MCF 10A (cell line): Measurements from ENCODE around the gene UBR4. TPM values are rescaled to one million over a fixed set of nuclear protein-coding genes. Genes with fewer than 3 reads are reported as not detected.

Source experiments
- BruUV-seq: library from RNA; stranded (reverse); fragments of 400-500 nt; replicated peaks from 2 replicates; lab custom pipeline; 2021; lab: Mats Ljungman, UMichigan
- CTCF ChIA-PET: fragments of 300-600 bp; sonication (Branson Sonifier 250); formaldehyde crosslinking; extraction: SDS; loops from one replicate; lab custom pipeline; 2021; ENCODE audit warnings: antibody characterized with exemption, inconsistent platforms; lab: Yijun Ruan, JAX
- POLR2A ChIA-PET: fragments of 300-600, 350-650 bp; sonication (Branson Sonifier 250); formaldehyde crosslinking; extraction: SDS; loops from one replicate; lab custom pipeline; 2020; ENCODE audit warnings: antibody characterized with exemption, inconsistent platforms; lab: Yijun Ruan, JAX
- DNase-seq: peaks from one replicate; pipeline ENCODE4 v3.0.0-alpha.2; 2018; ENCODE audit not compliant: unreplicated experiment
- H3K27ac Mint-ChIP-seq: one replicate; pipeline ENCODE4 v1.8.0; 2022; ENCODE audit warnings: mild to moderate bottlenecking, low read depth, mixed read lengths; ENCODE audit not compliant: unreplicated experiment
- H3K27me3 Mint-ChIP-seq: one replicate; pipeline ENCODE4 v1.8.0; 2022; ENCODE audit warnings: mixed read lengths; ENCODE audit not compliant: insufficient read depth, unreplicated experiment
- H3K36me3 Mint-ChIP-seq: one replicate; pipeline ENCODE4 v1.8.0; 2022; ENCODE audit warnings: mild to moderate bottlenecking, moderate library complexity, mixed read lengths; ENCODE audit not compliant: insufficient read depth, unreplicated experiment
- H3K4me1 Mint-ChIP-seq: one replicate; pipeline ENCODE4 v1.8.0; 2022; ENCODE audit warnings: mixed read lengths; ENCODE audit not compliant: insufficient read depth, unreplicated experiment
- H3K4me3 Mint-ChIP-seq: one replicate; pipeline ENCODE4 v1.8.0; 2022; ENCODE audit warnings: mild to moderate bottlenecking, moderate library complexity, mixed read lengths; ENCODE audit not compliant: unreplicated experiment
- H3K9me3 Mint-ChIP-seq: one replicate; pipeline ENCODE4 v1.8.0; 2022; ENCODE audit warnings: mixed read lengths; ENCODE audit not compliant: unreplicated experiment
- intact Hi-C: fragments of 100-400 bp; cut with micrococcal nuclease; formaldehyde crosslinking; loops from 2 replicates; pipeline ENCODE4 v1.14.1; 2022
- total RNA-seq: library from RNA; stranded (reverse); gene quantifications from 2 replicates; pipeline ENCODE4 v1.2.3, GENCODE V29; 2022
- TF ChIP-seq, protein P1 (sequence below): fragments of 200-600 bp; IDR thresholded peaks from one replicate; pipeline ENCODE4 v1.8.0; 2022; ENCODE audit warnings: antibody characterized with exemption, mild to moderate bottlenecking; ENCODE audit not compliant: unreplicated experiment

The UBR4 gene
- total RNA-seq, 1 experiment from 2014 or later, result 154 TPM

DNA sequence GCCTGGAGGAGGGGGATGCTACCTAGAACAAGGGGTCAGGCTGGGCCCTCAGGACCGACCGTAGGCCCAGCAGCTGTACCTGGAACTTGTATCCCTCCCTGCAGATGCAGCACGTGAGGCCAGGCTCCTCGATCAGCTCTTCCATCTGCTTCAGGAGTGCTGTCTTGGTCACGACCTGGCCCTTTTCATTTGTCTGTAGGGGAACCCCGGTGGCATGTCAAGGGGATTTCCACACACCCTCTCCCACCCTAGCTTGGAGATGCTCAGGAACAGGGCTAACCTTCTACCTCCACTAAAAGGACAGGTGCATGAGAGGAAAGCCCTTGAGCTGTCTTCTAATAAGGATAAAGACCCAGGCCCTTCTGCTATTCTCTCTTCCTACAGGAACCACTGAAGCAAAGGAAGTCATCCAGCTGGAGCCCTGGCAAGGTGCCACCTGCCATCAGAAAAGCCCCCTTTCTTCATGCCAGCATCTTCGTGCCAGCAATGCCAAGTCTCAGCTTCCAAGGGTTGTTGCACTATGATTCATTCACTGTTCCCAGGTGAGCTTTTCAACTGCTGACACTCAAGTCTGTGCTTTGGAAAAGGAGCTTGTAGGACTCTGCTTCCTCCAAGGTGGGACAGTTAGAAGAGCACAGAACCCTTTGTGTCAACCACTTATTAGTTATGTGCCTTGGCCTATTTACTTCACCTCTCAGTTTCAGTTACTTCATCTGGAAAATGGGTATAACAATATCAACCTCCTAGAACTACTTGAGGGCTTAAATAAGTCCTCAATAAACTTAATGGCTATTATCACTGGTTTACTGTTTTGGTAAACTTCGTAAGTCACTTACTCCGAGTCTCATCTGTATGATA is 122.1 kb downstream of the UBR4 start:
- CTCF ChIA-PET, result interaction anchor here (0.6 to 1.6 kb wide), 9 partner anchors 8 to 270 kb away, joined by 3 to 6 read pairs (median 3); no protein-coding TSS in a partner anchor

DNA sequence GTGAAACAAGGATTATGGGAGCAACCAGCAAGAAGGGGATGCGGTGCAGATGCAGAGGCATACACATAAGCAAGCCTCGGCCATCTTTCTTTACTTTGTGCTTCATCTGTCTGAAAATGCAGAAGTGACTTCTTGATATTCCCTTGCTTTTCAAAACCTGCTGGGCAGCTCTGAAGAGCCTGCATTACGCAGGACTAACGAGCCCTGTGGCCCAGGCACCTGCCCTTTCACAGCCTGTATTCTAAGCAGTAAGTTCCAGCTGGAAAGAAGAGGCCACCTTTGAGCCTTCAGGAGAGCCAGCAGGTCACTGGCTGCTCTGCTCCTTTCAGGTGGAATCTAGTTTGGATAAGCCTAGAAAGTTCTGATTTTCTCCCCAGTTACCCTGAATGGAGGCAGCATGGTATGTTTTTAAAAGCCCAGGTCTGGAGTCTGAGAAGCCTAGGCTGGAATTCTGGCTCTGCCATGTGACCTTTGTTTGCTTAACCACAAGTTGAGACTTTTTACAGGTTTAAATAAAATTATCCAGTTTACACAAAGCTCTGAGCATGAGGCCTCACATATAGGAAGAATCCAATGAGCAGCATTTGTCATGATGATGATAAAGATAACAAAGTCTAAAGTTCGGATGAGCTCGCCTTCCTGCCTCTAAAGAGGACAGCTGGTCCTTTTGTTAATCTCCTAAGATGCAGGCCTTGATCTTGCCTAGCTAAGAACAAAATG is 122.9 kb downstream of the UBR4 start:
- POLR2A ChIA-PET, result interaction anchor here (0.7 to 1.7 kb wide), 4 partner anchors 9 to 136 kb away, joined by 3 to 8 read pairs (median 5); no protein-coding TSS in a partner anchor
- CTCF ChIA-PET, result interaction anchor here (0.6 to 1.6 kb wide), 7 partner anchors 9 to 203 kb away, joined by 3 to 6 read pairs (median 3); no protein-coding TSS in a partner anchor
- no peak for DNase-seq
- no peaks in the 10 kb centered on the region for H3K27me3 Mint-ChIP-seq
- H3K9me3 Mint-ChIP-seq, result no peaks in the 10 kb centered on the region
- H3K4me1 Mint-ChIP-seq, result peaks cover 9% of the 10 kb centered on the region
- H3K36me3 Mint-ChIP-seq, result peaks cover 71% of the 10 kb centered on the region
- no peak overlapping the region for H3K27ac Mint-ChIP-seq
- intact Hi-C loops, result no loop called here
- BruUV-seq, result no TSS peak
- TF ChIP-seq, protein P1, sequence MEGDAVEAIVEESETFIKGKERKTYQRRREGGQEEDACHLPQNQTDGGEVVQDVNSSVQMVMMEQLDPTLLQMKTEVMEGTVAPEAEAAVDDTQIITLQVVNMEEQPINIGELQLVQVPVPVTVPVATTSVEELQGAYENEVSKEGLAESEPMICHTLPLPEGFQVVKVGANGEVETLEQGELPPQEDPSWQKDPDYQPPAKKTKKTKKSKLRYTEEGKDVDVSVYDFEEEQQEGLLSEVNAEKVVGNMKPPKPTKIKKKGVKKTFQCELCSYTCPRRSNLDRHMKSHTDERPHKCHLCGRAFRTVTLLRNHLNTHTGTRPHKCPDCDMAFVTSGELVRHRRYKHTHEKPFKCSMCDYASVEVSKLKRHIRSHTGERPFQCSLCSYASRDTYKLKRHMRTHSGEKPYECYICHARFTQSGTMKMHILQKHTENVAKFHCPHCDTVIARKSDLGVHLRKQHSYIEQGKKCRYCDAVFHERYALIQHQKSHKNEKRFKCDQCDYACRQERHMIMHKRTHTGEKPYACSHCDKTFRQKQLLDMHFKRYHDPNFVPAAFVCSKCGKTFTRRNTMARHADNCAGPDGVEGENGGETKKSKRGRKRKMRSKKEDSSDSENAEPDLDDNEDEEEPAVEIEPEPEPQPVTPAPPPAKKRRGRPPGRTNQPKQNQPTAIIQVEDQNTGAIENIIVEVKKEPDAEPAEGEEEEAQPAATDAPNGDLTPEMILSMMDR, result no peak
- H3K4me3 Mint-ChIP-seq, result no peak overlapping the region

More for the DNA sequence above, 122.1 kb downstream of the UBR4 start:
- Mint-ChIP-seq H3K27me3 (no peaks in the 10 kb centered on the region), H3K9me3 (no peaks in the 10 kb centered on the region), H3K4me1 (peaks cover 4% of the 10 kb centered on the region), H3K27ac (no peak overlapping the region), H3K36me3 (peaks cover 77% of the 10 kb centered on the region), H3K4me3 (no peak overlapping the region)
- no peak for DNase-seq
- TF ChIP-seq, protein P1, result no peak
- no TSS peak for BruUV-seq
- intact Hi-C loops, result no loop called here
- POLR2A ChIA-PET, result interaction anchor here (0.8 to 1.7 kb wide), 2 partner anchors 12 to 15 kb away, joined by 3 to 8 read pairs; no protein-coding TSS in a partner anchor

DNA sequence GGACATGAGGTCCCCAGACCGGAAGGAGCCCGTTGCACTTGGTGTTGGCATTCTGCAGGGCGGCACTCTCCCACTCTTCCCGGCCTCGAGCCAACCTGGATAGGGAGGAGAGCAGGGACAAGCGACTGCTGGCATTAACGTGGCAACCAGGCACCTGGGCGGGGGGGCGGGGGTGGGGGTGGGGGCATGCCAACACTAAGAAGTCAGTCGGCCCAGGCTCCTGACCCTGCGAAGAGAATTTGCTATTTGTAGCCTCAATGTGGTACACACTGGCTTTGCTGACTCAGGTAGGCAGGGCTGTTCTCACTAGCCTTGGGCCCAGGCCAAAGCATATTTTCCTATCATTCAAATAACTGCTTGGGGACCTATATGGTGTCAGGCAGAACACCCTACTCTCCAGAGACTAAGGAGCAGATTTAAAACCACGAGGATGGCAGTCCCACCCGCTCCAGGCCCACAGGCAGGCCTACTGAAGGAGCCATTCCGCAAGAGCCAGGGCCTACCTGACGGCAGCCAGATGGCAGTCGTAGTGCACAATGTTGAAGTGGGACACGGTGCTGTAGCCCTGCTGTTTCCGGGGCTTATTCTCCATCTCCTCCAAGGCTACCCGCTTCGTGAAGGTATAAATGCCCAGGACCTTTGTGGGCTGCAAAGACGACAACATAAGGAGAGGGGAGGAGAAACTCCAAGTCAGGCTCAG is 123.7 kb downstream of the UBR4 start:
- ChIA-PET CTCF (interaction anchor here (1.0 to 1.4 kb wide), 2 partner anchors 86 to 202 kb away, joined by 3 read pairs; no protein-coding TSS in a partner anchor), POLR2A (interaction anchor here (0.9 kb wide), 1 partner anchor 135 kb away, joined by 6 read pairs; no protein-coding TSS in a partner anchor)
- Mint-ChIP-seq H3K4me3 (no peak overlapping the region), H3K27ac (no peak overlapping the region), H3K27me3 (no peaks in the 10 kb centered on the region), H3K36me3 (peaks cover 71% of the 10 kb centered on the region), H3K4me1 (peaks cover 17% of the 10 kb centered on the region), H3K9me3 (no peaks in the 10 kb centered on the region)
- TF ChIP-seq, protein P1, result no peak
- BruUV-seq, result no TSS peak
- intact Hi-C loops, result no loop called here
- no peak for DNase-seq
